GM18511 (cell line): ENCODE measurements around the gene COX19.
"Not testable (repeated sequence)": the region's sequence is repeated elsewhere in the genome, so short reads cannot be mapped to it uniquely, and the experiment has no call there.

ENCODE experiments used
- ATAC-seq: cut with Tn5 transposase; IDR thresholded peaks from one replicate; pipeline ENCODE4 v1.9.1; 2021; ENCODE audit warnings: mild to moderate bottlenecking, moderate library complexity; ENCODE audit not compliant: unreplicated experiment

Gene COX19

DNA sequence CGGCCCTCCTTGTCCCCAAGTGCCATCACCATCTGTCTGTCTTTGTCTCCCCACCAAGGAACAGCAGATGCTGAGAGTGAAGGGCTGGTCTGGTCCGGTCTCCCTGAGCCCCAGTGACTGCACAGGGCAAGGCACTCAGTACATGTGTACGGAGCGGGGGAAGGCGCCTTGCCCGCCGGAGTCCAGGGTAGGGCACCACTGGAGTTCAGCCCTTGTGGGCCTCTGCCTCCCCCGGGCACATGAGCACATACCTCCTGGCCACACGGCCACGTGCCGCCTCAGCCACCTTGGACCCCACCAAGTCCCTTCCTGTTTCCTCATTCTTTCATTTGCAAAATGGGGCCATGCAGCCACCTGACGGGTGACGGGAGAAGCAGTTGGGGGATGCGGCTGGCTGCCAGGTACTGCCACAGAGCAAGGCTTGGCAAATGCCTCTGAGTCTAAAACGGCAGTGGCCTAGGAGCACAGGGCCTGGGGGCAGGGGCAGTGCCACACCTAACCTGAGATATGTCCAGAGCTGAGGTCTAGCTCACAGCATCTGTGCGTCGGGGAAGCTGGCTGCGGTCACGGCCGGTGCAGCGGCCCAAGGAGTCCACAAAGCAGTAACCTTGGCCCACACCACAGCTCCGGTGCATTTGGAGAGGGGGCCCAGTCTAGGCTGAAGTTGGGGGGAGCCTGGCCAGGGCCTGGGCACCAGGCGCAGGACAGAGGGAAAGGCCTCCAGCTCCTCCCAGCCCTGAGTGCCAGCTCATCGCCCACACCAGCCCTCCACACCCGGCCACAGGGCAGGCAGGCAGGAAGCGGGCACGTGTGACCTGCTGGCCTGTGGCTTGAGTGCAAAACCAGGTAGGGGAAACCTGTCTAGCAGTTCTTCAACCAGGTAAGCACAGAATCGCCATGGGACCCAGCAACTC, 26.1 kb downstream of the COX19 start:
- no peak for ATAC-seq

DNA sequence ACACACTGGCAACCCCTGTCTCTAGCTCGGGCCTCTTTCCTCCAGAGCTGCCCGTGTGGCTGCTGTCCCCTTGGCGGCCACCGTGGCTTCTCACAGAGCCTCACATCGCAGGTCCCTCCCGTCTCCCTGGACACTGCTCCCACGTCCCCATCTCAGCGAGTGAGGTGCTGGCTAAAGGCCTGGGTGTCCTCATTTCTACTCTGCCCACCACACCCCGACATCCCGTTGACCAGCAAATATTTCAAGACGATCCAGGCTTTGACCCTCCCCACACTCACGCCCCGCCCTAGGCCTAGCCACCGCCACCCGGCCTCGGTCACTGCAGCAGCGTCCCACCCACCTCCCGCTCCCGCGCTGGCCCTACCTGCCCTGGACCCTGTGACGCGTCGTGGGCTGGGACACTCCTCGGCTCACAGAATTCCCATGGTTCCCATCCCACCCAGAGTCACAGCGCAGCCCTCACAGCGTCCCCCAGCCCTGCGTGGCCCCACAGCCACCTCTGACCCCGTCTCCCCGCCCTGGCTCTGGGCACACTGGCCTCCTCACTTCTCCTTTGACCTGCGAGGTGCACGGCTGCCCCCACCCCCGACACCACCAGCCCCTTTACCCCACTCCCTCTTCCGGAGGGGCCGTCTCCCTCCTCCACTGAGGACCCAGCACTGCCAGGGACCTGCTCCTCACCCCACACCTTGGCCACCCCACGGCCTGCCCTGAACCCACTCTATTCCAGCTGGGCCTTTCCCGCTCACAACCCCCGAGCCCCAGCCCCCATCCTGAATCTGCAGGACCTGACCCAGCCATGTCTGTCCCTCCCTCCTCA, 27.7 kb downstream of the COX19 start:
- ATAC-seq: no peak

DNA sequence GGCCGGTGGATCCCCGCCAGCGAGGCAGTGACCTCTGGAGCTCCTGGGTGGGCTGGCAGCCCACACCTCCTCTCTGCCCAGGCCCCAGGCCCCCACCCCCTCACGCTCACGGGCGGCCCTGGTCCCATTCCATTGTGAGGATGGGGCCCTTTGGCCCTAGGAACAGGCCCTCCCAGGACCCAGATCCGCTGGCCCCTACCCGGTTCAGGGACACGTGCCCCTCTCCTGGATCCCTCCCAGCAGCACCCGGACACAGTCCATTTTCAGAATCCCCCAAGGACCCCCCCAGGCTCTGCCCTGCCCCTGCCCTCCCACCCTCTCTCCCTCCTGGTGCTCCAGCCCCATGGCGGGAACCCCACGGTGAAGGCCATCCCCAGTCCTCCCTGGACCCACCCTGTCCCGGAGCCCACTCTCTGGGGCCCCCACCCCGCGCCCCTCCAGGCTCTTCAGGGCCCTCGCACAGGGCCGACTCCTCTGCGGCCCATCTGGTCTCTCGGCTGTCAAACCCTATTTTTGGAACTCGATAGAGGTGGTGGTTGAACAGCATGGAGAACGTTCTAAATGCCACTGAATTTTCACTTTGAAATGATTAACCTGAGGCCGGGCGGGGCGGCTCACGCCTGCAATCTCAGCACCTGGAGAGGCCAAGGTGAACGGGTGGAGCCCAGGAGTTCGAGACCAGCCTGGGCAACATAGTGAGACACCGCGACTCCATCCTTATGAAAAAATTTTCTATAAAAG, 28.9 kb downstream of the COX19 start:
- no peak for ATAC-seq

DNA sequence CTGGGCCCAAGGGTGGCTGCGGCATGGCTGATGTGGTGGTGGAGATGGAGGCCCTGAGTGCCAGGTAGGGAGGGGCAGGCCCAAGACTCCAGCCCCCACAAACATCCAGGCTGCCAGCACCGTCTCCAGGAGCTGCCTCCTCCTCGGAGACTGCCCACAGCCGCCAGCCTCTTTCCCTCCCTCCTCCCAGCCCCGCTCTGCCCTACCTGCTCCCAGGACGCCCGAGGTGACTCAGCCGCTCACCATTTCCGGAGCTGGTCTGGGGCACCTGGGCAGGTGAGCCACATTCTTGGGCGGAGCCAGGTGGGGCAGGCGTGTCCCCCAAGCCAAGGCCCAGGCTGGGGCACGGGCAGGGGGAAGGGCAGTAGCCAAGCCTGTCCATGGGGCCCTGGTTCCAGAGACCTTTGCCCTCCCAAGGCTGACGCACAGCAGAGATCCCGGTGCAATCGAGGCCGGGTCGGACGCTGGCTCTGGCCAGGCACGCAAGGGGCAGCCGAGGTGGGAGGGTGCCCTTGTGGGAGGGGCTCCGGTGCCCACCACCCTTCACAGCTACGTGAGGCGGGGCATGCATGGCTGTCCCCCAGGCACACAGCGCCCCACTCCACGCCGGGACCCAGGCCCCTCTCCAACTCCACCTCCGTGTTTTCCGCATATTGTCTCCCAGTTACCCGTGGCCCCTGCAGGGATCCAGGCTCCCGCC, 29.6 kb downstream of the COX19 start:
- no peak for ATAC-seq

DNA sequence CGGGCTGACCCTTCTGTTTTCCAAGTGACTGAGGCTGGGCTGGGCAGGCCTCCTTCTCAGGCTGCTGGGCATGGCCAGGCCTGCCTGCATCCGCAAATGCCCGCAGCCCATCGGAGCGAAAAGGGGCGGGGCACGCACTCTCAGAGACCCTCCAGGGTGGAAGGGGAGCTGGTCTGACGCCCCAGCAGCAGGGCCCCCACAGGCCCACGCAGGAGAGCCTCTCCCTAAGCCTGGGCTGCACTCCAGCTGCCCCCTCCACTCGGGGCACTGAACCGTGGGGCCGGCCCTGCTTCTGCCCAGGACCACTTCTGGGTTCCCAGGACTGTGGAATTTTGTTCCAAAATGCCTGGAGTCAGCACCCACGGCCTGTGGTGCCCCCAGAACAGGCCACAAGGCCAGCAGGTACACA, 30.2 kb downstream of the COX19 start:
- no peak for ATAC-seq

DNA sequence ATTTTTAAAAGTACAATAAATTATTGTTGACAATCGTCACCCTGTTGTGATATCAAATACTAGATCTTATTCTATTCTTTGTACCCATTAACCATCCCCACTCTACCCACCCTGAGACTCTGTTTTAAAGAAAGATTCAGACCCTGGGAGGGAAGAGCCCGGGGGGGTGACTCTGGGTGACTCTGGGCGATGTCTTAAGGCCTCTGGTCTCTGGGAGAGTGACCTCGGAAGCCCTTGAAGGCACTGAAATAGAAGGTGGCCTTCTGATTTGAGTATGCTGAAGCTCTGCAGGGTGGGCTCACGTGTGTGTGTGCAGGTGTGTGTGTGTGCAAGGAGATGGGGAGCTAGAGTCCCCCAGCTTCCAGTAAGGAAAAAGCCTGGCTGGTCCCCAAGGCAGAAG, 30.6 kb downstream of the COX19 start:
- no peak for ATAC-seq

DNA sequence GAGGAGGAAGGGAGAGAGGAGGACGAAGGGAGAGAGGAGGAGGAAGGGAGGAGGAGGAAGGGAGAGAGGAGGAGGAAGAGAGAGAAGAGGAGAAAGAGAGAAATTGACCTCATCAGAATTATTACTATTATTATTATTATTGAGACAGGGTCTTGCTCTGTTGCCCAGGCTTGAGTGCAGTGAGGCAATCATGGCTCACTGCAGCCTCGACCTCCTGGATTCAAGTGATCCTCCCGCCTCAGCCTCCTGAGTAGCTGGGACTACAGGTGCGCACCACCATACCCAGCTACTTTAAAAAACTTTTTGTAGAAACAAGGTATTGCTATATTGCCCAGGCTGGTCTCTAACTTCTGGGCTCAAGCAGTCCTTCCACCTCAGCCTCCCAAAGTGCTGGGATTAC, 31.6 kb downstream of the COX19 start:
- ATAC-seq: not testable (repeated sequence)

DNA sequence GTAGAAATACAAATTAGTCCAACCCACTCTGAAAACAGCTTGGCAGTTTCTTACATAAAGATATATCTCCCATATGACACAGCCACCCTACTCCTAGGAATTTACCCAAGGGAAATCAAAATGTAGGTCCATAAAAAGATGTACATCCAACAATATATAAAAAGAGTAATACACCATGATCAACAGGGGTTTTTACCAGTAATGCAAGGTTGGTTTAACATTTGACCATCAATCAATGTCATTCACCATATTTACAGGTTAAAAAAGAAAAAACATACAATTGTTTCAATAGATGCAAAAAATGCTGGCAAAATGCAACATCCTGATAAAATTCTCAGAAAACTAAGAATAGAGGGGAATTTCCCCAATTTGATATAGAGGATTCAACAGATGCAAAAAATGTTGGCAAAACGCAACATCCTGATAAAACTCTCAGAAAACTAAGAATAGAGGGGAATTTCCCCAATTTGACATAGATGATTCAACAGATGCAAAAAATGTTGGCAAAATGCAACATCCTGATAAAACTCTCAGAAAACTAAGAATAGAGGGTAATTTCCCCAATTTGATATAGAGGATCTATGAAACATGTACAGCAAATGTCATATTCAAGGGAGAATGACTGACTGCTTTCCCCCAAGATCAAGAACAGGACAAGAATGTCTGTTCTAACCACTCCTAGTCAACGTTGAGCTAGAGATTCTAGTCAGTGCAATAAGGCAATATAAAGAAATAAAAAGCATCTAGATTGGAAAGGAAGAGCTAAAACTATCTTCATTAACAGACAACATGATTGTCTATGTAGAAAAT, 34.5 kb downstream of the COX19 start:
- no peak for ATAC-seq

DNA sequence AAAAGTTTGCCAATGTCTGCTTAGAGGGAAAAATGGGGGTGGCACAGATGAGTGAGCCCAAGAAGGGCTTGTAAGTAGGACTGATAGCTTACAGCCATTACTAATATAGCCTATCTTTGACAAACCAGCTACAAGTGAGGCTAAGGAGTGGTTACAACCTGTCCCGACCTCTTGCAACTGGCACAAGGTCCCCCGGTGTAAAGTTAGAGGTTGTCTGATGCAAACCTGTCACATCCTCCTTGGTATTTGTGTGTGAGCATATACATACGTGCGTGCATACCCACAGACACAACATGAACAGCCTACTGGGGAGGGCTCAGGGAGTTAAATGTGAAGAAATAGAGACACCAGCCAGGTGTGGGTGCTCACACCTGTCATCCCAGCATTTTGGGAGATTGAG, 35.5 kb downstream of the COX19 start:
- ATAC-seq: no peak

DNA sequence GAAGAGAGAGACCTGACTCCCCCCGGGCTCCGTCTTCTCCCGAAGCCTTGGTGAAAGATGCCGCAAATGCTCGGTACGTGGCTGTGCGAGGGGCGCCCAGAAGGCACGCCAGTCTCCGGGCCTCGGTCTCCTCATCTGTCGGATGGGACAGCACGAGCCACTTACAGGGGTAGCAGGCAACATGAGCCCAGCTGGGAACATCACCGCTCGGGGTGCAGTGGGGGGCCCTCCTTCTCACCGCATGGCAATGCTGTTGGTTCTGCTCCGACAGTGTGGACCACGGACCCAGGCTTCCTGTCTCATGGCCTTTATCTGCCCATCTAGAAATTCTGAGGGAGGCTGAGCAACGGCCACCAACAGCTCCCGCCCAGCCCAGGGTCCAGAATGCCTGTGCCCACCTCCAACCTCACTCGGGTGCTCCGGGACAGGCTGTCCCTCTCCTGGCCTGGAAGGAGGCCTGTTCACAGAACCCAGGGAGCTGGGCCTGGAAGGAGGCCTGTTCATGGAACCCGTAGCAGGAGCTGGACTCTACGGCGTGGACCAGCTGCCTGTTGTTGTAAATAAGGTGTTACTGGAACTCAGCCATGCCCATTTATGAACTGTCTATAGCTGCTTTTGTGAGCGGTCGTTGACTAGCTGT, 36.7 kb downstream of the COX19 start:
- ATAC-seq: no peak

DNA sequence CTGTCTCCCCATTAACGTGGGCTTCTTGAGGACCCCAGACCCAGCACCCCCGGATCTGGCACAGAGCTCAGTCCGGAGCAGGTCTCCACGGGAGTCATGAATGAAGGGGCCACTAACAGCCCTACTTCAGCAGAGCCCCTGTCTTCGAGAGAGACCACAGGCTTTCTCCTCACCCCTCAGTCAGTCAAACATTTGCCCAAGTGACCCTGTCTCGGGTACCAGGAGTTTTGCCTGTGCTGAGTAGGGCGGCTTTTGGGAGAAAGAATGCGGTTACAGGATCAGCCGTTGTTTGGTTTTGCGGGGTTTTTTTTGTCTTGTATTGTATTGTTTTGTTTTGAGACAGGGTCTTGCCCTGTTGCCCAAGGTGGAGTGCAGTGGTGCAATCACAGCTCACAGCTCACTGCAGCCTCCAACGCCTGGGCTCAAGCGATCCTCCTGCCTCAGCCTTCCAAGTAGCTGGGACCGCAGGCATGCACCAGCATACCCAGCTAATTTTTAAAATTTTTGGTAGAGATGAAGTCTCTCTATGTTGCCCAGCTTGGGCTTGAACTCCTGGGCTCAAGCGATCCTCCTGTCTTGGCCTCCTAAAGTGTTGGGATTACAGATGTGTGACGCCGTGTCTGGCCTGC, 37.4 kb downstream of the COX19 start:
- no peak for ATAC-seq

DNA sequence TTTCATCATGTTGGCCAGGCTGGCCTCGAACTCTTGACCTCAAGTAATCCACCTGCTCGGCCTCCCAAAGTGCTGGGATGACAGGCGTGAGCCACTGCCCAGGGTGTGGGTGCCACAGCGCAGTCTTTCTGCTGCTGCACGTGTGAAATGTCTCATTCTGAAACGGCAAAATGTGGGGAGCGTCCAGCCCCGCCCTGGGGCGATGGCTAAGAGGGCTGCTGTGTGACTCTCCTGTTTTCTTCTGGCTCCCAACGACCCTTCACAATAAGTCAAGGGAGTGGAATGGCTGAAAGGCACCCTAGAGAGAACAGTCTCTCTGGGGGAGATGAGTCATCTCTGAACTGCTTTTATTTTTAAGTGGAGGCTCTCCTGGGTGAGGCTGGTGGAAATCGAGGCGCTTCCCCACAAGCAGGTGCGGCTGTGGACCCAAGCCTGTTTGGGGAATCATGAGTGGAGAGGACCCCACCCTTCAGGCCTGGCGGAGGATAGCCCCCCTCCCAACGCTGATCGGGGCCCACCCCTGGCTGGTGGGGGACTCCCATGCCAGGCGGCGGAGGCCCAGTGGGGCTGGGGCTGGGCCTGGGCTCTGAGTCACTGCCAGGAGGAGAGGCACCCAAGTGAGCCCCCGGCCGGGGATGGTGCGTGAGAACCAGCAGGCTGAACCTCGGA, 38.8 kb downstream of the COX19 start:
- ATAC-seq: peak; percentile 87

DNA sequence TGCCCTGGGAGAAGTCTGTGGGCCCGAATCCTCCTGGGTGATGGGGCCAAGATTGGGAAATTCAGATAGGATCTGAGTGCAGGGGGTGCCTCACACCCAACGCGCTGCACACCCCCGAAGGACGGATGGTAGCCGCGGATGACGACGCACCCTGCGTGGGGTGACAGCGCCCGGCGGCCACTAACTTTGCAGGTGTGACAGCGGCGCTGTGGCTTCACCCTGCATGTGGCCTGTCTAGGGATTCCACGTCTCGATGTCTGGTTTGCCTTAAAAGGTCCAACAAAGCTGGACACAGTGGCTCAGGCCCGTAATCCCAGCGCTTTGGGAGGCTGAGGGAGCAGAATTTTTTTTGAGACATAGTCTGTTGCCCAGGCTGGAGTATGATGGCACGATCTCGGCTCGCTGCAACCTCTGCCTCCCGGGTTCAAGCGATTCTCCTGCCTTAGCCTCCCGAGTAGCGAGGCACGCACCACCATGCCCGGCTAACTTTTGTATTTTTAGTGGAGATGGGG, 39.4 kb downstream of the COX19 start:
- ATAC-seq: no peak

DNA sequence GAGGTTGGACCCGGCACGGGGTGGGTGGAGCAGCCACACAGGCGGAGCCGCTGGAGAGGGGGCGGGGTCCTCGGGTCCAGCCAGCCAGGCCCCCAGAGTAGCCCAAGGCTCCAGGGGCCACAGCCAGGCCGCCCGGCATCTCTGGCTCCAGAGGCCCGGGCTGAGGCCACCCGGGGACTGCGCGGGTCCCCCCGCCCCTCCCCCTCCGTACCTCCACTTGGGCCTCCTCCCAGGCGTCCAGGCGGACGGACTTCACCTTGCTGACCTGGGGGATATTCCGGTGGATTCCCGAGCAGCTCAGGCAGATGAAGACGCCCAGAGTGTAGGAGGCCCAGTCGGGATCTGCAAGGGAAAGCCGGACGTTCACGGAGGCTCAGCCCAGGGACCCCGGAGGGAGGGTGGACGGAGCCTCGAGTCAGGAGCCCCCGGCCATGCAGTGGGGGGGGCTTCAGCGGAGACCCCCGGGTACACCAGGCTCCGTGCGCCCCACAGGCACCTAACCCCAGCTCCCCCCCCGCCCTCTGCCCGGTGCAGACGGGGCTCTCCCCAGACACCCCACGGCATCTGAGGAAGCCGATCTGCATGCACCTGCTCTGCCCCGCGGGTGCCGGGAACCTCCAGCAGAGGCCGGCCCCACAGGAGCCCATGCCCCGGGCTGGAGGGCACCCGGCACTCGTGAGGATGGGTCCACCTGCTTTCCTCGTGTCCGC, 40.0 kb downstream of the COX19 start:
- no peak for ATAC-seq

DNA sequence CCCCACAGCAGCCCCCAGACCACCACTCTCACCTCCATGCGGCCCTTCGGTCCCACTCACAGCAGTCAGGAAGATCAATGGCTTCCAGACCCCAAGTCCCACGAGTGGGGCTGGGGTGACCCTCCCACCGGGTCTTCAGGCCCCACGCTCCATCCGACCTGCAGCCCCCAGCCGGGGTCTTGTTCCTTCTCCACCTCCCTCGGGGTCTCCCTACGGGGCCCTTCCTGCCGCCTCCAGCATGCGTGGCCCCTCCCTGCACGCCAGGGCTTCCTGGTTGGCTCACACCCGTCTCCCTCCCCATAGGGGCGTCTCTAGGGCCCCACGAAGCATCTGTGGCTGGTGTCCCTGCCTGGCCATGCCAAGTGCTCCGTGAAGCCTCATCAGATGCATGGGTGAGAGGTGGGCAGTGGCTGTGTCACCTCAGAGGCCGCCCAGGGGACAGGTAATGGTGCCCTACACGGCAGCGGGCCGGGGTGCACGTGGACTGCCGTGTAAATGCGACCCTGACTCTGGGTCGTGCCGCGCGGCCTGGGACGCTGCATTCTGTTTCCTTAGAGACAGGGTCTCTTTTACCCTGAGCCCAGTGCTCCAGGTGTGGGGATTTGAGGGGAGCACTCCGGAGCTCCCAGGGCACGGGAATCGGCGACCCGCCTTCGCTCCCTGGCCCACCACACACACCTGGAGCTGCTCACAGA, 40.7 kb downstream of the COX19 start:
- no peak for ATAC-seq

DNA sequence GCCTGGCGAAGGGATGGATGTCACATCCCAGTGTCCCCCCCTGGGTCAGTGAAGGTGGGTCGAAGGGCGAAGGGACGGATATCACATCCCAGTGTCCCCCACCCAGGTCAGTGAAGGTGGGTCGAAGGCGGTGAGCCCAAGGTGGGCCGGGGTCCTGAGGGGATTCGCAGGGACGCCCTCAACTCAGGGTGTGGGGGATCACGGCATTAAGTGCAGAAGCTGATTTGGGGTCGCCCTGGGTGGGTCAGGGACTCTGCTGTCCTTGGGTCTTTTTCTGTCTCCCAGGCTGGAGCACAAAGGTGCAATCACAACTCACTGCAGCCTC, 42.7 kb downstream of the COX19 start:
- no peak for ATAC-seq
